Measurements from ENCODE around the gene TINCR. TPM values are rescaled to one million over a fixed set of nuclear protein-coding genes. Genes with fewer than 3 reads are reported as not detected.
"Not testable (repeated sequence)": the region's sequence is repeated elsewhere in the genome, so short reads cannot be mapped to it uniquely, and the experiment has no call there.

Gene TINCR
- total RNA-seq, 6 experiments from 2014 or later: 0.44 TPM; not detected in 5

GRCh38 chr19:5609881-5610448 lies 42.2 kb upstream of the TINCR start:
- intact Hi-C loops (cut with DNase I): loop anchor here in 1 of 2 donors (10.0 kb wide), 1 partner anchor 65 kb away; no protein-coding TSS in a partner anchor
- DNase-seq (no peak), ATAC-seq (no peak)
- H3K36me3 ChIP-seq: peaks cover 26 to 91% (median 58%) of the 10 kb centered on the region in 4 donors
- 95% methylated on average over 10 of the region's 16 CpGs for WGBS (ENCODE audit: insufficient coverage, low coverage, low lambda C conversion rate, missing lambda C conversion rate)
- TF ChIP-seq CTCF (IDR thresholded peaks at IDR 0.05): no peak
- no peak for TF ChIP-seq POLR2A (IDR thresholded peaks at IDR 0.05)
- H3K27me3 ChIP-seq: no peaks in the 10 kb centered on the region
- H3K4me3 ChIP-seq: no peak overlapping the region
- H3K9me3 ChIP-seq: no peaks in the 10 kb centered on the region
- no peaks in the 10 kb centered on the region for H3K4me1 ChIP-seq
- H3K27ac ChIP-seq: no peak overlapping the region

GRCh38 chr19:5608766-5609165 lies 41.0 kb upstream of the TINCR start:
- H3K9me3 ChIP-seq; DNase-seq; intact Hi-C loops (cut with DNase I); H3K4me1 ChIP-seq; H3K27ac ChIP-seq; H3K4me3 ChIP-seq; H3K27me3 ChIP-seq; ATAC-seq: not testable (repeated sequence)
- 84% methylated on average over 6 of the region's 9 CpGs for WGBS (ENCODE audit: insufficient coverage, low coverage, low lambda C conversion rate, missing lambda C conversion rate)
- peaks cover 20 to 91% (median 57%) of the 10 kb centered on the region in 4 donors for H3K36me3 ChIP-seq

- H3K9me3 ChIP-seq: no peaks in the 10 kb centered on the region
- 90% methylated on average over 10 of the region's 10 CpGs for WGBS (ENCODE audit: insufficient coverage, low coverage, low lambda C conversion rate, missing lambda C conversion rate)
- H3K27me3 ChIP-seq: no peaks in the 10 kb centered on the region
- ATAC-seq (no peak), DNase-seq (no peak)
- intact Hi-C loops (cut with DNase I): no loop called here
- no peak overlapping the region for H3K4me3 ChIP-seq
- peaks cover 15 to 91% (median 56%) of the 10 kb centered on the region in 4 donors for H3K36me3 ChIP-seq
- no peak for TF ChIP-seq CTCF (IDR thresholded peaks at IDR 0.05)
- no peak for TF ChIP-seq POLR2A (IDR thresholded peaks at IDR 0.05)
- H3K27ac ChIP-seq: no peak overlapping the region
- no peaks in the 10 kb centered on the region for H3K4me1 ChIP-seq
These were observed 40.5 kb upstream of the TINCR start for GRCh38 chr19:5608291-5608690.

GRCh38 chr19:5607318-5608275 lies 39.8 kb upstream of the TINCR start:
- DNase-seq: no peak
- Histone ChIP-seq H3K4me3 (no peak overlapping the region), H3K9me3 (no peaks in the 10 kb centered on the region), H3K27ac (no peak overlapping the region), H3K4me1 (no peaks in the 10 kb centered on the region), H3K36me3 (peaks cover 8 to 91% (median 53%) of the 10 kb centered on the region in 4 donors), H3K27me3 (no peaks in the 10 kb centered on the region)
- WGBS (ENCODE audit: insufficient coverage, low coverage, low lambda C conversion rate, missing lambda C conversion rate): 91% methylated on average over 14 of the region's 16 CpGs
- TF ChIP-seq POLR2A (IDR thresholded peaks at IDR 0.05) (no peak), CTCF (IDR thresholded peaks at IDR 0.05) (no peak)
- ATAC-seq: no peak
- intact Hi-C loops (cut with DNase I): no loop called here

GRCh38 chr19:5605362-5605761 lies 37.6 kb upstream of the TINCR start:
- WGBS (ENCODE audit: insufficient coverage, low coverage, low lambda C conversion rate, missing lambda C conversion rate): 100% methylated on average over 1 of the region's 3 CpGs
- intact Hi-C loops (cut with DNase I): no loop called here
- no peaks in the 10 kb centered on the region for H3K4me1 ChIP-seq
- no peak for TF ChIP-seq POLR2A (IDR thresholded peaks at IDR 0.05)
- TF ChIP-seq CTCF (IDR thresholded peaks at IDR 0.05): no peak
- no peak overlapping the region for H3K27ac ChIP-seq
- no peak for ATAC-seq
- H3K4me3 ChIP-seq: no peak overlapping the region
- peaks cover 5 to 92% (median 51%) of the 10 kb centered on the region in 4 donors for H3K36me3 ChIP-seq
- H3K9me3 ChIP-seq: no peaks in the 10 kb centered on the region
- H3K27me3 ChIP-seq: no peaks in the 10 kb centered on the region
- no peak for DNase-seq

All from right lobe of liver (tissue), 6 donors.